A549 (cell line): ENCODE data around the gene LBX2. TPM values are rescaled to one million over a fixed set of nuclear protein-coding genes. Genes with fewer than 3 reads are reported as not detected.

Source experiments
- ATAC-seq, 2 experiments: fragments of 200-7000 bp in 1 of 2; fragments of >200 bp in 1 of 2; cut with Nextera tagmentation in 1 of 2; cut with Tn5 transposase in 1 of 2; 3 replicates each; pipeline versions ENCODE4 v1.8.0 to v1.9.1; 2018 to 2020; ENCODE audit warnings: mild to moderate bottlenecking in 1 of 2, moderate library complexity in 1 of 2
- CTCF ChIA-PET: fragments of 300-600 bp; sonication (Branson Sonifier 250); formaldehyde crosslinking; extraction: SDS; loops from one replicate; lab custom pipeline; 2021; ENCODE audit warnings: antibody characterized with exemption, inconsistent platforms; lab: Yijun Ruan, JAX
- POLR2A ChIA-PET: fragments of 350-600 bp; formaldehyde crosslinking; extraction: SDS; loops from one replicate; lab custom pipeline; 2021; ENCODE audit warnings: antibody characterized with exemption, inconsistent platforms; lab: Yijun Ruan, JAX
- DNase-seq, 2 experiments: peaks; one replicate each; pipeline versions ENCODE4 v3.0.0 to v3.0.0-alpha.2; 2011 to 2016; ENCODE audit warnings: low read depth in 1 of 2, low spot score in 1 of 2
- FAIRE-seq: peaks from 2 replicates; lab custom pipeline; 2011; peaks lifted over from hg19 to GRCh38; lab: Jason Lieb, UNC
- H3K27ac ChIP-seq, 2 experiments: fragments of >200 bp; sonication (Bioruptor Twin); formaldehyde crosslinking; 3 replicates each; pipeline ENCODE4 v1.5.1; 2016 to 2017
- H3K4me1 ChIP-seq: fragments of >200 bp; sonication (Bioruptor Twin); formaldehyde crosslinking; 3 replicates; pipeline ENCODE4 v1.6.1; 2016
- H3K4me2 ChIP-seq: fragments of >200 bp; sonication (Bioruptor Twin); formaldehyde crosslinking; 3 replicates; pipeline ENCODE4 v1.6.1; 2016
- H3K4me3 ChIP-seq: fragments of >200 bp; sonication (Bioruptor Twin); formaldehyde crosslinking; 3 replicates; pipeline ENCODE4 v1.5.1; 2016
- H3K9me3 ChIP-seq: fragments of >200 bp; sonication (Bioruptor Twin); formaldehyde crosslinking; 3 replicates; pipeline ENCODE4 v1.6.1; 2016
- CBX2 ChIP-seq: fragments of 200-600 bp; sonication (generic); IDR thresholded peaks from 2 replicates; pipeline ENCODE4 v1.6.1; 2016; ENCODE audit warnings: low read depth, mild to moderate bottlenecking, borderline replicate concordance
- CTCF ChIP-seq: fragments of >200 bp; sonication (Bioruptor Twin); formaldehyde crosslinking; IDR thresholded peaks from 3 replicates; pipeline ENCODE4 v1.5.1; 2016
- EP300 ChIP-seq, 2 experiments: fragments of >200 bp; sonication (Bioruptor Twin); formaldehyde crosslinking; IDR thresholded peaks; 2 replicates in 1 of 2; 3 replicates in 1 of 2; pipeline ENCODE4 v1.6.1; 2016 to 2017
- HDAC2 ChIP-seq: fragments of 200-600 bp; sonication (generic); IDR thresholded peaks from 2 replicates; pipeline ENCODE4 v1.6.1; 2016
- HES2 ChIP-seq: fragments of >200 bp; sonication (Bioruptor Twin); formaldehyde crosslinking; IDR thresholded peaks from 2 replicates; pipeline ENCODE4 v1.6.1; 2016
- HOXB13 ChIP-seq: fragments of 250-450 bp; sonication (Bioruptor Pico); IDR thresholded peaks from 2 replicates; pipeline ENCODE4 v1.5.0; 2020; ENCODE audit warnings: low read depth, mild to moderate bottlenecking, moderate library complexity
- HOXB5 ChIP-seq: fragments of 250-450 bp; sonication (Bioruptor Pico); IDR thresholded peaks from 2 replicates; pipeline ENCODE4 v1.5.0; 2020; ENCODE audit warnings: mild to moderate bottlenecking, moderate library complexity
- JUNB ChIP-seq: fragments of >200 bp; sonication (Bioruptor Twin); formaldehyde crosslinking; IDR thresholded peaks from 2 replicates; pipeline ENCODE4 v1.6.1; 2016
- KDM1A ChIP-seq: fragments of 200-600 bp; sonication (generic); IDR thresholded peaks from 2 replicates; pipeline ENCODE4 v1.6.1; 2016; ENCODE audit warnings: low read depth, mild to moderate bottlenecking
- KDM5A ChIP-seq: fragments of 200-600 bp; sonication (generic); IDR thresholded peaks from 2 replicates; pipeline ENCODE4 v1.6.1; 2016; ENCODE audit warnings: antibody characterized with exemption, mild to moderate bottlenecking
- NFE2L2 ChIP-seq: fragments of 150-350 bp; conservative IDR thresholded peaks from 2 replicates; pipeline ENCODE4 v1.6.1; 2014; ENCODE audit warnings: low read length
- NPAS2 ChIP-seq: fragments of 250-450 bp; sonication (Bioruptor Pico); IDR thresholded peaks from 2 replicates; pipeline ENCODE4 v1.8.0; 2022; ENCODE audit warnings: mild to moderate bottlenecking, moderate library complexity, borderline replicate concordance
- RAD21 ChIP-seq, 2 experiments: fragments of >200 bp in 1 of 2; sonication (Bioruptor Twin) in 1 of 2; formaldehyde crosslinking in 1 of 2; IDR thresholded peaks in 1 of 2; conservative IDR thresholded peaks in 1 of 2; 2 replicates in 1 of 2; 3 replicates in 1 of 2; pipeline ENCODE4 v1.6.1; 2012 to 2018; ENCODE audit warnings: inconsistent platforms in 1 of 2
- RCOR1 ChIP-seq: fragments of 150-350 bp; IDR thresholded peaks from 2 replicates; pipeline ENCODE4 v1.6.1; 2014; ENCODE audit warnings: antibody characterized with exemption, low read length, low read depth
- RFX5 ChIP-seq: fragments of 450-650 bp; IDR thresholded peaks from 2 replicates; pipeline ENCODE4 v1.7.1; 2014; ENCODE audit warnings: antibody characterized with exemption, mild to moderate bottlenecking, moderate library complexity
- SMC3 ChIP-seq: fragments of >200 bp; sonication (Bioruptor Twin); formaldehyde crosslinking; IDR thresholded peaks from 3 replicates; pipeline ENCODE4 v1.6.1; 2018; ENCODE audit warnings: inconsistent platforms
- TFCP2L1 ChIP-seq: fragments of 250-450 bp; sonication (Bioruptor Pico); IDR thresholded peaks from 2 replicates; pipeline ENCODE4 v1.5.0; 2021; ENCODE audit warnings: mild to moderate bottlenecking
- WGBS: methylation state at CpG from one replicate; pipeline ENCODE4 v1.1.6; 2017; ENCODE audit errors: missing lambda C conversion rate; 5-methylcytosine and 5-hydroxymethylcytosine counted together
- polyA plus RNA-seq, 4 experiments: library from polyadenylated mRNA; depleted of rRNA in 3 of 4; stranded (reverse); fragments of >200 nt; fragmentation: RNase III in 1 of 4; extraction: RNeasy Plus Mini Kit Qiagen cat#74134 plus additional on column Dnase treatment in 1 of 4; gene quantifications; 2 replicates in 3 of 4; 3 replicates in 1 of 4; pipeline ENCODE4 v1.2.3, GENCODE V29; 2011 to 2017
- TF ChIP-seq, protein P1 (sequence below): IDR thresholded peaks from 2 replicates; pipeline ENCODE4 v1.6.1; 2012; ENCODE audit warnings: low read depth, borderline replicate concordance
- TF ChIP-seq, protein P2 (sequence below): fragments of 250-450 bp; sonication (Bioruptor Pico); IDR thresholded peaks from 2 replicates; pipeline ENCODE4 v1.5.0; 2020; ENCODE audit warnings: low read depth, mild to moderate bottlenecking, moderate library complexity
- TF ChIP-seq, protein P3 (sequence below): IDR thresholded peaks from 2 replicates; pipeline ENCODE4 v1.6.1; 2012
- TF ChIP-seq, protein P4 (sequence below): fragments of 450-650 bp; IDR thresholded peaks from 2 replicates; pipeline ENCODE4 v1.6.1; 2014; ENCODE audit warnings: antibody characterized with exemption
- TF ChIP-seq, protein P5 (sequence below): fragments of 250-450 bp; sonication (Bioruptor Pico); IDR thresholded peaks from 2 replicates; pipeline ENCODE4 v1.5.0; 2021; ENCODE audit warnings: mild to moderate bottlenecking, moderate library complexity, borderline replicate concordance

Gene LBX2
- polyA plus RNA-seq, 2 of the 4 experiments (the other 2 are of a cell fraction): 0.84 to 2.4 TPM

GRCh38 chr2:74536166-74536950 is 37.0 kb upstream of the LBX2 start:
- no peak for FAIRE-seq
- H3K9me3 ChIP-seq: no peaks in the 10 kb centered on the region
- no peak overlapping the region for H3K4me3 ChIP-seq
- ChIA-PET CTCF (interaction anchor here (0.8 to 8.5 kb wide), 6 partner anchors 8 to 54 kb away, joined by 3 to 92 read pairs (median 4); partner anchors contain the start of genes CCDC142 and TTC31), POLR2A (no interaction called here)
- H3K4me2 ChIP-seq: no peak overlapping the region
- TF ChIP-seq EP300 (IDR thresholded peaks at IDR 0.05) (no peak), NPAS2 (CRISPR knock-in tag) (no peak), RAD21 (conservative IDR thresholded peaks at IDR 0.05 in 1 of 2, IDR thresholded peaks at IDR 0.05 in 1 of 2) (no peak), HDAC2 (no peak), HES2 (no peak), CBX2 (no peak), SMC3 (no peak), CTCF (no peak), HOXB5 (CRISPR knock-in tag) (no peak), RFX5 (no peak), KDM5A (no peak), RCOR1 (no peak)
- TF ChIP-seq, protein P1, sequence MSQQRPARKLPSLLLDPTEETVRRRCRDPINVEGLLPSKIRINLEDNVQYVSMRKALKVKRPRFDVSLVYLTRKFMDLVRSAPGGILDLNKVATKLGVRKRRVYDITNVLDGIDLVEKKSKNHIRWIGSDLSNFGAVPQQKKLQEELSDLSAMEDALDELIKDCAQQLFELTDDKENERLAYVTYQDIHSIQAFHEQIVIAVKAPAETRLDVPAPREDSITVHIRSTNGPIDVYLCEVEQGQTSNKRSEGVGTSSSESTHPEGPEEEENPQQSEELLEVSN: no peak
- WGBS: 71% methylated on average over 23 of the region's 23 CpGs
- no peaks in the 10 kb centered on the region for H3K4me1 ChIP-seq
- ATAC-seq: peak in 1 of 2 experiments; percentile 47; a peak in 3 of 6 replicates
- no peak for DNase-seq
- no peak overlapping the region for H3K27ac ChIP-seq

- TF ChIP-seq, protein P2, sequence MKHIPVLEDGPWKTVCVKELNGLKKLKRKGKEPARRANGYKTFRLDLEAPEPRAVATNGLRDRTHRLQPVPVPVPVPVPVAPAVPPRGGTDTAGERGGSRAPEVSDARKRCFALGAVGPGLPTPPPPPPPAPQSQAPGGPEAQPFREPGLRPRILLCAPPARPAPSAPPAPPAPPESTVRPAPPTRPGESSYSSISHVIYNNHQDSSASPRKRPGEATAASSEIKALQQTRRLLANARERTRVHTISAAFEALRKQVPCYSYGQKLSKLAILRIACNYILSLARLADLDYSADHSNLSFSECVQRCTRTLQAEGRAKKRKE (CRISPR knock-in tag): no peak
- TF ChIP-seq HOXB13 (CRISPR knock-in tag) (no peak), NFE2L2 (no peak), JUNB (no peak), KDM5A (no peak), TFCP2L1 (CRISPR knock-in tag) (no peak), HOXB5 (CRISPR knock-in tag) (no peak), KDM1A (no peak)
- TF ChIP-seq, protein P3, sequence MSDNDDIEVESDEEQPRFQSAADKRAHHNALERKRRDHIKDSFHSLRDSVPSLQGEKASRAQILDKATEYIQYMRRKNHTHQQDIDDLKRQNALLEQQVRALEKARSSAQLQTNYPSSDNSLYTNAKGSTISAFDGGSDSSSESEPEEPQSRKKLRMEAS: no peak
- TF ChIP-seq, protein P4, sequence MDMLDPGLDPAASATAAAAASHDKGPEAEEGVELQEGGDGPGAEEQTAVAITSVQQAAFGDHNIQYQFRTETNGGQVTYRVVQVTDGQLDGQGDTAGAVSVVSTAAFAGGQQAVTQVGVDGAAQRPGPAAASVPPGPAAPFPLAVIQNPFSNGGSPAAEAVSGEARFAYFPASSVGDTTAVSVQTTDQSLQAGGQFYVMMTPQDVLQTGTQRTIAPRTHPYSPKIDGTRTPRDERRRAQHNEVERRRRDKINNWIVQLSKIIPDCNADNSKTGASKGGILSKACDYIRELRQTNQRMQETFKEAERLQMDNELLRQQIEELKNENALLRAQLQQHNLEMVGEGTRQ: no peak
- TF ChIP-seq, protein P5, sequence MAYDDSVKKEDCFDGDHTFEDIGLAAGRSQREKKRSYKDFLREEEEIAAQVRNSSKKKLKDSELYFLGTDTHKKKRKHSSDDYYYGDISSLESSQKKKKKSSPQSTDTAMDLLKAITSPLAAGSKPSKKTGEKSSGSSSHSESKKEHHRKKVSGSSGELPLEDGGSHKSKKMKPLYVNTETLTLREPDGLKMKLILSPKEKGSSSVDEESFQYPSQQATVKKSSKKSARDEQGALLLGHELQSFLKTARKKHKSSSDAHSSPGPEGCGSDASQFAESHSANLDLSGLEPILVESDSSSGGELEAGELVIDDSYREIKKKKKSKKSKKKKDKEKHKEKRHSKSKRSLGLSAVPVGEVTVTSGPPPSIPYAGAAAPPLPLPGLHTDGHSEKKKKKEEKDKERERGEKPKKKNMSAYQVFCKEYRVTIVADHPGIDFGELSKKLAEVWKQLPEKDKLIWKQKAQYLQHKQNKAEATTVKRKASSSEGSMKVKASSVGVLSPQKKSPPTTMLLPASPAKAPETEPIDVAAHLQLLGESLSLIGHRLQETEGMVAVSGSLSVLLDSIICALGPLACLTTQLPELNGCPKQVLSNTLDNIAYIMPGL: no peak
- TF ChIP-seq, all 56 proteins: peak for 0
- WGBS: 72% methylated on average over 4 of the region's 10 CpGs
- H3K4me1 ChIP-seq: peaks cover 7% of the 10 kb centered on the region; the same call in 2 of the 3 replicates
- no peak for DNase-seq
- no peak for FAIRE-seq
- H3K9me3 ChIP-seq: no peaks in the 10 kb centered on the region
- no peak overlapping the region for H3K27ac ChIP-seq
- ATAC-seq: no peak
- CTCF ChIA-PET: interaction anchor here (0.8 to 8.5 kb wide), 7 partner anchors 9 to 53 kb away, joined by 3 to 92 read pairs (median 4); partner anchors contain the start of genes CCDC142 and TTC31
- no peak overlapping the region for H3K4me2 ChIP-seq
- POLR2A ChIA-PET: no interaction called here
- no peak overlapping the region for H3K4me3 ChIP-seq
Measured at GRCh38 chr2:74535440-74535965, 36.1 kb upstream of the LBX2 start.
